Hepatocyte (in vitro differentiated cells): ENCODE measurements around the gene ZNF383.

Experiments used
- EZH2 ChIP-seq: fragments of 200-600 bp; sonication (generic); IDR thresholded peaks from 2 replicates; pipeline ENCODE4 v1.6.1; 2016; ENCODE audit warnings: antibody characterized with exemption, mild to moderate bottlenecking, borderline replicate concordance
- TF ChIP-seq, protein P1 (sequence below): fragments of 200-600 bp; sonication (generic); IDR thresholded peaks from 2 replicates; pipeline ENCODE4 v1.5.1; 2016; ENCODE audit warnings: antibody characterized with exemption, mild to moderate bottlenecking; ENCODE audit not compliant: poor library complexity

DNA sequence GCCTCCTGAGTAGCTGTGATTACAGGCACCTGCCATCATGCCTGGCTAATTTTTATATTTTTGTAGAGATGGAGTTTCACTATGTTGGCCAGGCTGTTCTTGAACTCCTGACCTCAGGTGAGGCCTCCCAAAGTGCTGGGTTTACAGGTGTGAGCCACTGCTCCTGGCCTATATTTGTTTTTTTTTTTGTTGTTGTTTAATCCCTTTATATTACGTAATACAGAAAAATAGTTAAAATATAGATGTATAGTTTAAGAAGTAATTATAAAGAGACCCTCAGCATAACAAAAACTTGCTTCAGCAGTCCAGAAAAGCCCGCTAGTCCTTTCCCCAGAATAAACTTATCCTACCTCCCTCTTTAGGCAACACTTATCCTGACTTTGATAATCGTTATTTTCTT lies 2.4 kb downstream of the ZNF383 start:
- TF ChIP-seq, protein P1, sequence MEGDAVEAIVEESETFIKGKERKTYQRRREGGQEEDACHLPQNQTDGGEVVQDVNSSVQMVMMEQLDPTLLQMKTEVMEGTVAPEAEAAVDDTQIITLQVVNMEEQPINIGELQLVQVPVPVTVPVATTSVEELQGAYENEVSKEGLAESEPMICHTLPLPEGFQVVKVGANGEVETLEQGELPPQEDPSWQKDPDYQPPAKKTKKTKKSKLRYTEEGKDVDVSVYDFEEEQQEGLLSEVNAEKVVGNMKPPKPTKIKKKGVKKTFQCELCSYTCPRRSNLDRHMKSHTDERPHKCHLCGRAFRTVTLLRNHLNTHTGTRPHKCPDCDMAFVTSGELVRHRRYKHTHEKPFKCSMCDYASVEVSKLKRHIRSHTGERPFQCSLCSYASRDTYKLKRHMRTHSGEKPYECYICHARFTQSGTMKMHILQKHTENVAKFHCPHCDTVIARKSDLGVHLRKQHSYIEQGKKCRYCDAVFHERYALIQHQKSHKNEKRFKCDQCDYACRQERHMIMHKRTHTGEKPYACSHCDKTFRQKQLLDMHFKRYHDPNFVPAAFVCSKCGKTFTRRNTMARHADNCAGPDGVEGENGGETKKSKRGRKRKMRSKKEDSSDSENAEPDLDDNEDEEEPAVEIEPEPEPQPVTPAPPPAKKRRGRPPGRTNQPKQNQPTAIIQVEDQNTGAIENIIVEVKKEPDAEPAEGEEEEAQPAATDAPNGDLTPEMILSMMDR: no peak
- TF ChIP-seq EZH2: no peak
